ENCODE measurements around the gene KRT73.

- no peak for TF ChIP-seq HDGF (IDR thresholded peaks at IDR 0.05; ENCODE audit: borderline replicate concordance)
- no peak for TF ChIP-seq SP1 (IDR thresholded peaks at IDR 0.05)
- TF ChIP-seq TARDBP (IDR thresholded peaks at IDR 0.05): no peak
- TF ChIP-seq LEF1 (IDR thresholded peaks at IDR 0.05; ENCODE audit: borderline replicate concordance): no peak
- no peak for TF ChIP-seq CTBP1 (IDR thresholded peaks at IDR 0.05; ENCODE audit: borderline replicate concordance)
- no peak for TF ChIP-seq SUZ12 (IDR thresholded peaks at IDR 0.05)
- TF ChIP-seq ELF4 (IDR thresholded peaks at IDR 0.05): no peak
- no peak for TF ChIP-seq PKNOX1 (IDR thresholded peaks at IDR 0.05)
- no peak for TF ChIP-seq FOXA1 (IDR thresholded peaks at IDR 0.05)
- no peak for TF ChIP-seq NFRKB (IDR thresholded peaks at IDR 0.05)
These were observed 49.1 kb upstream of the KRT73 start for GRCh38 chr12:52667509-52667908.

All from HEK293T (cell line).